Breast epithelium (tissue), 3 donors: Measurements from ENCODE around the gene CAMTA1.

Experiments
- CTCF ChIP-seq, 3 donors: fragments of 450-650 bp; IDR thresholded peaks; one replicate each; pipeline ENCODE4 v1.5.1; 2016 to 2017; ENCODE audit warnings: antibody characterized with exemption in 3 of 3, mild to moderate bottlenecking in 3 of 3, moderate library complexity in 3 of 3
- POLR2A ChIP-seq: fragments of 450-650 bp; IDR thresholded peaks from one replicate; pipeline ENCODE4 v1.6.1; 2016; ENCODE audit warnings: antibody characterized with exemption, mild to moderate bottlenecking, moderate library complexity
- POLR2AphosphoS5 ChIP-seq, 3 donors: sonication (generic); formaldehyde crosslinking; IDR thresholded peaks; one replicate each; pipeline ENCODE4 v1.6.1; 2017; ENCODE audit warnings: antibody characterized with exemption in 3 of 3

- TF ChIP-seq CTCF (IDR thresholded peaks at IDR 0.05) (no peak), POLR2AphosphoS5 (IDR thresholded peaks at IDR 0.05) (no peak), POLR2A (no peak)
These were observed 482.2 kb downstream of the CAMTA1 start for GRCh38 chr1:7267493-7267892.
